AG09319 (cell line): ENCODE measurements around the gene PKN2.

Experiments
- DNase-seq: peaks from one replicate; pipeline ENCODE4 v3.0.0-alpha.2; 2010; ENCODE audit warnings: low read depth; ENCODE audit errors: extremely low read depth
- CTCF ChIP-seq: IDR thresholded peaks from 2 replicates; pipeline ENCODE4 v1.5.1; 2011; ENCODE audit warnings: low read depth, mild to moderate bottlenecking, inconsistent platforms, low read length, moderate library complexity

Gene PKN2

GRCh38 chr1:88683541-88684481 lies at the start of gene PKN2:
Gene PKN2 (plus strand): TSS chr1:88684273. CDS start chr1:88684581, 308 bp downstream.
- peak; percentile 97 for DNase-seq
- peak; percentile 17 for TF ChIP-seq CTCF

GRCh38 chr1:88634538-88634937 lies 49.5 kb upstream of the PKN2 start:
- DNase-seq = no peak
- no peak for TF ChIP-seq CTCF

- no peak for TF ChIP-seq CTCF
- DNase-seq = no peak
Measured at GRCh38 chr1:88640060-88640459, 44.0 kb upstream of the PKN2 start.

- TF ChIP-seq CTCF = no peak
- no peak for DNase-seq
Measured at GRCh38 chr1:88645886-88646285, 38.2 kb upstream of the PKN2 start.

- no peak for TF ChIP-seq CTCF
- DNase-seq = no peak
Measured at GRCh38 chr1:88646476-88647248, 37.4 kb upstream of the PKN2 start.

- no peak for TF ChIP-seq CTCF
- no peak for DNase-seq
Measured at GRCh38 chr1:88647249-88647645, 36.8 kb upstream of the PKN2 start.
